ENCODE data around the gene TAF11L5.

DNA sequence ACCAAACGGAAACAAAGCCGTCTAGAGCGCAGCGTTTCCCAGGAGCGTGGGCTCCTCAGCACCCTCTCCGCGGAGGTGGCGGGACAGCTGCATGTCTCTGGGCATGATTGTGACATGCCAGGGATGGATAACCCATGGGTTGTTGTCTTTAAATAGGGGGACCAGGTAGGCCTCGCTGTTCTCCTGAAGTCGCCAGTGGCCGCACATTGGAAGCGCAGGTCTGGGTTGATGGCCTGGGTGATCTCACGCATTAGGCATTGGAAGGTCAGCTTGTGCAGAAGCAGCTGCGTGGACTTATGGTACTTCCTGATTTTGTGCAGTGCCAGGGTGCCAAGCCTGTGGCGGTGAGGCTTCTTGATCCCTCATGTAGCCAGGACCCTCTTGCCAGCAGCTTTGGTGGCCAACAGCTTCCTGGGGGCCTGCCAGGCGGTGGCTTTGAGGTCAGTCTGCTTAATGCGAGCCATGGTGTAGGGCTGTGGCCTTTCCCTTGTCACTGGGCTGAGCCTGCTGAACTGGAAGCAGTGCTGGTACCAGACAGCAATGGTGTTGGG is 13.2 kb upstream of the TAF11L5 start:
- TF ChIP-seq, protein P1, sequence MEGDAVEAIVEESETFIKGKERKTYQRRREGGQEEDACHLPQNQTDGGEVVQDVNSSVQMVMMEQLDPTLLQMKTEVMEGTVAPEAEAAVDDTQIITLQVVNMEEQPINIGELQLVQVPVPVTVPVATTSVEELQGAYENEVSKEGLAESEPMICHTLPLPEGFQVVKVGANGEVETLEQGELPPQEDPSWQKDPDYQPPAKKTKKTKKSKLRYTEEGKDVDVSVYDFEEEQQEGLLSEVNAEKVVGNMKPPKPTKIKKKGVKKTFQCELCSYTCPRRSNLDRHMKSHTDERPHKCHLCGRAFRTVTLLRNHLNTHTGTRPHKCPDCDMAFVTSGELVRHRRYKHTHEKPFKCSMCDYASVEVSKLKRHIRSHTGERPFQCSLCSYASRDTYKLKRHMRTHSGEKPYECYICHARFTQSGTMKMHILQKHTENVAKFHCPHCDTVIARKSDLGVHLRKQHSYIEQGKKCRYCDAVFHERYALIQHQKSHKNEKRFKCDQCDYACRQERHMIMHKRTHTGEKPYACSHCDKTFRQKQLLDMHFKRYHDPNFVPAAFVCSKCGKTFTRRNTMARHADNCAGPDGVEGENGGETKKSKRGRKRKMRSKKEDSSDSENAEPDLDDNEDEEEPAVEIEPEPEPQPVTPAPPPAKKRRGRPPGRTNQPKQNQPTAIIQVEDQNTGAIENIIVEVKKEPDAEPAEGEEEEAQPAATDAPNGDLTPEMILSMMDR (IDR thresholded peaks at IDR 0.05), result no peak
- TF ChIP-seq POLR2AphosphoS5 (IDR thresholded peaks at IDR 0.05) (no peak), POLR2A (IDR thresholded peaks at IDR 0.05) (no peak)

All from breast epithelium (tissue), 3 donors.